Measurements from ENCODE around the gene IPO13.
A peak's percentile ranks its signal among the peaks of the same experiment; 100 is the strongest.

The IPO13 gene

GRCh38 chr1:43952731-43953346 lies 6.1 kb downstream of the IPO13 start:
- peak; percentile 95 to 99 for DNase-seq

DNA sequence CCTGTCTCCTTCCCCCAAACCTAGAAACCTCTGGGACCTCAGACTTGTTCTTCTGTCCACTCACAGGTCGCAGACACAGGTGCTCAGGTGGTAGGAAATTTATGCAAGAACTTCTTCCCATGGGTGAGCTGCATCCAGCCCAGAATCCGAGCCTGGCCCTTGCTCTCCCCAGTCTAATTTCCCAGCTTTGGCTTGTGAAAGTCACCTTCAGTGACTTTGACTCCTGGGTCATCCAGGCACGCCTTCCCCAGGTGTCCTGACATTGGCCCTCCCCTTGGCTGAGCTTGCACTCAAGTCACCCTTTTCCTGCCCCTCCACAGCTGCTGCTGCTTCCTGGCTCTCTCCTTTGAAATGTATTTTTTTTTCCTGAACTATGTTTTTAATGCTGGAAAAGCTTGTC lies 6.6 kb downstream of the IPO13 start:
- no peak for DNase-seq

DNA sequence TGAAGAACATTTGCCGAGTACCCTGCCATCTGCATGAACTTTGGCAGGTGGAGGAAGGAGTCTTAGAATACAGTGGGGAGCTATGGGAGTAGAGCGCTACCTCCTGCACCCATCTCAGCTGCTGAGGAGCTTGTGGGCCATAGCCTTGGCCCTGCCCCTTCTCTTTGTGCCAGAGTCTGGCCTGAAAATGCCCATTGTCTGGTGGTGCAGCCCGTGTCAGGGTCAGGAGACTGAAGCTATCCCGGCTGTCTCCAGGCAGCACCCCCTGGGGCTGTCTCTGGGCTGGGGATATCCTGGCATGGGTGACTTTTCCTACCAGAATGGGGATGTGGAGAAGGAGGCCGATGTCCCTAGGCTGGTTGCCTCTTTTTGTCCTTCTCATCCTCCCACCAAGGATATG lies 7.3 kb downstream of the IPO13 start:
- no peak for DNase-seq

DNA sequence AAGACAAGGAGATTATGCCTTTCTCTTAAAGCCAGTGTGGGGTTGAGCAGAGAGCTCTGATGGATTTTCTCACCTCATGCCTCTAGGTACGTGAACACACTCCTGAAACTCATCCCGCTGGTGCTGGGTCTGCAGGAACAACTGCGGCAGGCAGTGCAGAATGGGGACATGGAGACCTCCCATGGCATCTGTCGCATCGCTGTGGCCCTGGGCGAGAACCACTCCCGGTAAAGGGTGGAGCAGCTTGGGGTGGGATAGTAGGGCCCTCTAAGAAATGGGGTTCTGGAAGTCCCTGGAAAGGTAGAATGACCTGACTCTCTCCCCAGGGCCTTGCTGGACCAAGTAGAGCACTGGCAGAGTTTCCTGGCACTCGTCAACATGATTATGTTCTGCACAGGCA lies 9.5 kb downstream of the IPO13 start:
- DNase-seq: no peak

DNA sequence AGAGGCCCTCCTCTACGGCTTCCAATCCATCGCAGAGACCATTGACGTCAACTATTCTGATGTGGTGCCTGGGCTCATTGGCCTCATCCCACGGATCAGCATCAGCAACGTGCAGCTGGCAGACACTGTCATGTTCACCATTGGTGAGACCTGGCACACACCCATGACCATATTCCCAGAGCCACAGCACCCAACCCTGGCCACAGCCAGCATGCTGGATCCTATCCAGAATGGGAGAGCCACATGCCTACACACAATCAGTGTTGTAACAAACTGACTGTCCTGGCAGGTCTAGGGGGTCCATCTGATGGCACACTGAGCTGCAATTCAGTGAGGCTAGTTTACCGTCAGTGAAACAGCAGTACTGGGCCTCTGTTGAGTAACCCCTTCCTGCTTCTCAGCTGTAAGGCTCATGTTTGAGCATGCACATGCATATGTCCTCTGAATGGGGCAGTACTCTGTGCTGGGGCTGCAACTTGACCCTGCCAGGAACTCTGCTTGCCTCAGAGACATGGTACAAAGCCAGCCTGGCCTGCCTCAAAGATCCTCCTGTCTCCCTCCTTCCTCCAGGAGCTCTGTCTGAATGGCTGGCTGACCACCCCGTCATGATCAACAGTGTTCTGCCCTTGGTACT lies 10.8 kb downstream of the IPO13 start:
- DNase-seq: no peak

DNA sequence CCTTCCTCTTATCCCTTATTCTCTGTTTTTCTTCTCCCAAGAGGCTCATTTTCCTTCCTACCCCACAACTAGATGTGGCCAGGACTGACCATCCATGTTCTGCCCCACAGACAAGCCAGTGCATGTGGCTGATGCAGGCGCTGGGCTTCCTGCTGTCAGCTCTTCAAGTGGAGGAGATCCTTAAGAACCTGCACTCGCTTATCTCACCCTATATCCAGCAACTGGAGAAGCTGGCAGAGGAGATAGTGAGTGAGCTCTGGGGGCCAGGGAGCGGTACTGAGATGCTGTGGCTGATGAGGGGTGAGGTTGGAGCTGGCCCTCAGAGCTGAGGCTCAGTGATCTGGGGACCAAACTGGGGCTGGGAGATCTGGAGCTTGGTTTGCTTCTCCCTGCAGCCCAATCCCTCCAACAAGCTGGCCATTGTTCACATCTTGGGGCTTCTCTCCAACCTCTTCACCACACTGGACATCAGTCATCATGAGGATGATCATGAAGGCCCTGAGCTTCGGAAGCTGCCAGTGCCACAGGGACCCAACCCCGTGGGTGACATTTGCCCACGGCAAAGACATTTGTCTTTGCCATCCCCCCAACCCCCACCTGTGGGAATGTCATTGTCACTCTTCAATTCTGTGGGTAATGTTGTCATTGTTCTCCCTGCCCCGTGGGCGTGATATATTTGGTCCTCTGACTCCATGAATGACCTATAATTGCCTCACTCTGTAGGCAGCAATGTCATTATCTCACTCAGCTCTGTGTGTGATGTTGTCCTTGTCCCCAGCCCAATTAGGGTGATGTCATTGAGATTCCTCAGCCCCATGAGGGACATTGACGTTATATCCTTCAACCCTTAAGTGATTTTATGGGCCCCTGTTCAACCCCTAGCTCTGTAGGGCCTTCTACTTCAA lies 11.9 kb downstream of the IPO13 start:
- no peak for DNase-seq

- no peak for DNase-seq
Observed at GRCh38 chr1:43960798-43961197, 14.0 kb downstream of the IPO13 start.

- no peak for DNase-seq
Observed at GRCh38 chr1:43961692-43962091, 14.9 kb downstream of the IPO13 start.

DNA sequence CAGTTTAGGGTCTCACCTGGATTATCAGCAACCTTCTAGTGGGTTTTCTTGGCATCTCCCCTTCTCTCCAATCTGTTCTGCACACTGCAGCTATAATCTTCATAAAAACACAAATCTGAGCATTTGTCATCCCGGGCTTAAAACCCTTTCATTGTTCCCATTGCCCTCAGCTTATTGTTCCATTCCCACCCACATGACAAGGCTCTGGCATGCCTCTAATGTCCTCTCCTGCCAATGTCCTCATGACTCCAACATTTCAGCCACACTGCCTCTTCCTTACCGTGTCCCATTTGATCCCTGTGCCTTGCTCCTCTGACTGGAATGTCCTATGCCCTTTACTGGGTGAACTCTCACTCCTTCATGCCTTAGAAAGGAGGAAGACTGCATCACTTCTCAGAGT lies 15.6 kb downstream of the IPO13 start:
- DNase-seq: no peak

DNA sequence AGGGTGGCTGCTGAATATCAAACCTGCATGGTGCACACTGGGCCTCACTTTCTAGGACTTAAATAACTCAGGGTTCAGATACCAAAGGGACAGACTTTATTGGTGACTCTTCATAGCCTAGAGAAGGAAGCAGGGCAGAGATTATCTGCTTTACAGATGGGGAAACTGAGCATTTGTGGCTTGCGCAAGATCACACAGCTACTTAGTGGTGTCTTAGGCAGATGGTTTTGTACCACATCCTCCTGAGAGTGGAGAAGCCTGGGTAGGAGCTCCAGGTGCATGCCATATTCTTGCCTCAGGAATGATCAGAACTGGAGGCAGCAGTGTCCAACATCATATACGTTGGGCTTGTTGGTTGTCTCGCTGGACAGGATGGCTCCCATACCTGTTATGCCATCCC lies 16.3 kb downstream of the IPO13 start:
- no peak for DNase-seq

GRCh38 chr1:43963890-43964289 lies 17.1 kb downstream of the IPO13 start:
- no peak for DNase-seq

GRCh38 chr1:43965316-43965715 lies 18.6 kb downstream of the IPO13 start:
- no peak for DNase-seq

DNA sequence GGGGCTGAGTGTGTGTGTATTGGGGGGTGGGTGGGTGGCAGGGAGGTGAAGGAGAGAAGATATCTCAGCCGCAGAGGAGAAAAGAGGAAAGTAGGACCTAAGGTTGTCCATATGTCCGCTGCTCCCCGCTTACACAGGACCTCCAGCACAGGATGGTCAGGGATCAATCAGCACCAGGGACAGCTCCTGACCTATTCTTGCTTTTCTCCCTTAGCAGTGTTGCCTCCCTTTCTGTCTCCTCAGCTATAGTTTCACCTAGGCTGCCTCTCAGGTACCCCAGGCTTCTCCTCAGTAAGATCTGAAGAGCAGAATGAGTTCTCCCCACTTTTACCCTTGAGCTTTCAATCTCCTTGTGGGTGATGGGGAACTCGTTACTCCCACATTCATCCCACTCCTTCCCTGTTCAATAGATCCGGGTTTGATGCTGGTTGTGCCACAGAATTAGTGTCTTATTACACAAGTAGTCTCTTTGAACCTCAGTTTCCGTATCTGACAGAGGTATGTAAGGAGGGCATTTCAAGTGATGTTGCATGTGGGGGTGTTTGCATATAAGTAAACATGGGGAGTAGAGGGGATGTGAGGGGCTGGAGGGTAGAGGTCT lies 21.7 kb downstream of the IPO13 start:
- DNase-seq: no peak

DNA sequence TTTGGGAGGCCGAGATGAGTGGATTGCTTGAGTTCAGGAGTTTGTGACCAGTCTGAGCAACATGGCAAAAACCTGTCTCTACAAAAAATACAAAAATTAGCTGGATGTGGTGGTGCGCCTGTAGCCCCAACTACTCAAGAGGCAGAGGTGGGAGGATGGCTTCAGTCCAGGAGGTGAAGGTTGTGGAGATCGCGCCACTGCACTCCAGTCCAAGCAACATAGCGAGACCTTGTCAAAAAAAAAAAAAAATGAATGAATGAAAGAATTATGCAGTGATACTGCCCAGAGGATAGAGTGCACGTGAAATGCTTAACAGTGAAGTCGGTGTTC lies 22.6 kb downstream of the IPO13 start:
- DNase-seq: no peak

GRCh38 chr1:43969746-43970466 lies 23.2 kb downstream of the IPO13 start, which contains the start of gene DPH2:
TSS of gene DPH2 (plus strand) at chr1:43970010. CDS start at chr1:43970176, 166 bp downstream.
- peak; percentile 92 to 96 for DNase-seq

- DNase-seq: no peak
Observed at GRCh38 chr1:43970502-43970901, 23.8 kb downstream of the IPO13 start.

- no peak for DNase-seq
Observed at GRCh38 chr1:43970911-43971310, 24.2 kb downstream of the IPO13 start.

DNA sequence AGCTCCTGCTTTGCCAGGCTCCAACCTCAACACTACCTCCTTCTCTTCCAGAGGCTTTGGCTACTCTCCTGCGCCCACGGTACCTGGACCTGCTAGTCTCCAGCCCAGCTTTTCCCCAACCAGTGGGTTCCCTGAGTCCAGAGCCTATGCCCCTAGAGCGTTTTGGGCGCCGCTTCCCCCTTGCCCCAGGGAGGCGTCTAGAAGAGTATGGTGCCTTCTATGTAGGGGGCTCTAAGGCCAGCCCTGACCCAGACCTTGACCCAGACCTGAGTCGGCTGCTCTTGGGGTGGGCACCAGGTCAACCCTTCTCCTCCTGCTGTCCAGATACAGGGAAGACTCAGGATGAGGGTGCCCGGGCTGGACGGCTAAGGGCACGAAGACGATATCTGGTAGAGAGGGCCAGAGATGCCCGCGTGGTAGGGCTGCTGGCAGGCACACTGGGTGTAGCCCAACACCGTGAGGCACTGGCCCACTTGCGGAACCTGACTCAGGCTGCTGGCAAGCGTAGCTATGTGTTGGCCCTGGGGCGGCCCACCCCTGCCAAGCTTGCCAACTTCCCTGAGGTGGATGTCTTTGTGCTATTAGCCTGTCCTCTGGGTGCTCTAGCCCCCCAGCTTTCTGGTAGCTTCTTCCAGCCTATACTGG lies 24.7 kb downstream of the IPO13 start:
- no peak for DNase-seq

GRCh38 chr1:43973981-43974442 lies 27.3 kb downstream of the IPO13 start:
- DNase-seq: no peak

GRCh38 chr1:43974443-43975248 lies 27.9 kb downstream of the IPO13 start, which contains the start of gene ATP6V0B:
TSS of gene ATP6V0B (plus strand) at chr1:43974960. CDS start at chr1:43975041, 81 bp downstream.
- DNase-seq: peak; percentile 85 to 94

Data from NCI-H524 (cell line).